GM23248 (cell line): ENCODE data around the gene PGRMC2. TPM values are rescaled to one million over a fixed set of nuclear protein-coding genes. Genes with fewer than 3 reads are reported as not detected.
A peak's percentile ranks its signal among the peaks of the same experiment; 100 is the strongest.

Experiments used
- DNase-seq: peaks from one replicate; pipeline ENCODE4 v3.0.0-alpha.2; 2015
- H2AFZ ChIP-seq: fragments of 200-600 bp; sonication (generic); 2 replicates; pipeline ENCODE4 v1.6.1; 2016; ENCODE audit warnings: antibody characterized with exemption
- H3F3A ChIP-seq: fragments of 200-600 bp; sonication (generic); 2 replicates; pipeline ENCODE4 v1.6.1; 2016; ENCODE audit warnings: mild to moderate bottlenecking, antibody characterized with exemption, mixed run types; ENCODE audit not compliant: insufficient read depth
- H3K27ac ChIP-seq: fragments of 200-600 bp; sonication (generic); 2 replicates; pipeline ENCODE4 v1.5.1; 2016; ENCODE audit warnings: mild to moderate bottlenecking
- H3K27me3 ChIP-seq: fragments of 200-600 bp; sonication (generic); replicated peaks from 2 replicates; pipeline ENCODE4 v1.6.1; 2016; ENCODE audit warnings: mild to moderate bottlenecking; ENCODE audit not compliant: insufficient read depth
- H3K36me3 ChIP-seq: fragments of 200-600 bp; sonication (generic); 2 replicates; pipeline ENCODE4 v1.6.1; 2016; ENCODE audit warnings: low read depth, mild to moderate bottlenecking
- H3K4me1 ChIP-seq: fragments of 200-600 bp; sonication (generic); 2 replicates; pipeline ENCODE4 v1.6.1; 2016; ENCODE audit warnings: mild to moderate bottlenecking; ENCODE audit not compliant: insufficient read depth
- H3K4me2 ChIP-seq: fragments of 200-600 bp; sonication (generic); one replicate; pipeline ENCODE4 v1.6.1; 2016; ENCODE audit warnings: mild to moderate bottlenecking; ENCODE audit not compliant: unreplicated experiment
- H3K4me3 ChIP-seq: fragments of 200-600 bp; sonication (generic); 2 replicates; pipeline ENCODE4 v1.5.1; 2016; ENCODE audit warnings: mild to moderate bottlenecking
- H3K79me2 ChIP-seq: fragments of 200-600 bp; sonication (generic); 2 replicates; pipeline ENCODE4 v1.6.1; 2016; ENCODE audit warnings: mild to moderate bottlenecking; ENCODE audit not compliant: insufficient read depth
- H3K9ac ChIP-seq: fragments of 200-600 bp; sonication (generic); 2 replicates; pipeline ENCODE4 v1.6.1; 2016; ENCODE audit warnings: mild to moderate bottlenecking
- H3K9me2 ChIP-seq: fragments of 200-600 bp; sonication (generic); 2 replicates; pipeline ENCODE4 v1.6.1; 2016; ENCODE audit warnings: mixed run types, mild to moderate bottlenecking, moderate library complexity; ENCODE audit not compliant: insufficient read depth
- H3K9me3 ChIP-seq: fragments of 200-600 bp; sonication (generic); one replicate; pipeline ENCODE4 v1.6.1; 2017; ENCODE audit warnings: low read depth
- H4K20me1 ChIP-seq: fragments of 200-600 bp; sonication (generic); 2 replicates; pipeline ENCODE4 v1.6.0; 2016; ENCODE audit not compliant: insufficient read depth
- EZH2 ChIP-seq: fragments of 200-600 bp; sonication (generic); IDR thresholded peaks from 2 replicates; pipeline ENCODE4 v1.6.1; 2018; ENCODE audit warnings: antibody characterized with exemption, mild to moderate bottlenecking; ENCODE audit not compliant: insufficient read depth, poor library complexity, severe bottlenecking
- EZH2phosphoT487 ChIP-seq: fragments of 200-600 bp; sonication (generic); IDR thresholded peaks from 2 replicates; pipeline ENCODE4 v1.6.1; 2018; ENCODE audit warnings: antibody characterized with exemption, moderate library complexity, mild to moderate bottlenecking, low read depth; ENCODE audit not compliant: insufficient read depth
- WGBS, 2 experiments: methylation state at CpG; one replicate each; pipeline ENCODE4 v1.1.6; 2015 to 2017; ENCODE audit warnings: low lambda C conversion rate in 2 of 2, low coverage in 1 of 2; ENCODE audit errors: missing lambda C conversion rate in 2 of 2; 5-methylcytosine and 5-hydroxymethylcytosine counted together
- in situ Hi-C: fragments of 300-500 bp; cut with MboI; formaldehyde crosslinking; loops from 2 replicates; pipeline ENCODE4 v1.15.0; 2020
- polyA plus RNA-seq: library from polyadenylated mRNA; unstranded; fragments of >200 nt; fragmentation: Nextera tagmentation; extraction: Ambion mirVana; gene quantifications from 2 replicates; pipeline ENCODE4 v1.2.1, GENCODE V29; 2016
- total RNA-seq: library from RNA; depleted of rRNA; stranded (reverse); fragments of >200 nt; shearing (Covaris generic); gene quantifications from 2 replicates; pipeline ENCODE4 v1.2.3, GENCODE V29; 2014

Gene PGRMC2
- total and polyA plus RNA-seq, 2 experiments from 2014 or later = 117 to 186 TPM

GRCh38 chr4:128241425-128241913 lies 46.1 kb downstream of the PGRMC2 start:
- Histone ChIP-seq H3K36me3 (no peaks in the 10 kb centered on the region), H2AFZ (peak overlapping the region; percentile 69), H4K20me1 (no peaks in the 10 kb centered on the region), H3K79me2 (no peaks in the 10 kb centered on the region), H3K9me2 (no peaks in the 10 kb centered on the region), H3K9me3 (no peaks in the 10 kb centered on the region), H3K4me3 (no peak overlapping the region), H3K4me1 (peaks cover 18% of the 10 kb centered on the region), H3K4me2 (peak overlapping the region; percentile 57), H3K27me3 (no peaks in the 10 kb centered on the region), H3K9ac (peak overlapping the region; percentile 53), H3F3A (peaks cover 20% of the 10 kb centered on the region; the same call in 1 of the 2 replicates), H3K27ac (peak overlapping the region; percentile 82)
- peak; percentile 93 for DNase-seq
- WGBS, 2 experiments = 2 to 4% methylated on average over 3 of the region's 3 CpGs
- in situ Hi-C loops = no loop called here
- TF ChIP-seq EZH2phosphoT487 = no peak
- no peak for TF ChIP-seq EZH2

- in situ Hi-C loops = no loop called here
- DNase-seq = no peak
Measured at GRCh38 chr4:128241019-128241418, 46.6 kb downstream of the PGRMC2 start.

GRCh38 chr4:128234836-128235235 lies 52.8 kb downstream of the PGRMC2 start:
- 89 to 94% methylated on average over 3 of the region's 3 CpGs for whole genome bisulfite sequencing, 2 experiments
- no peak overlapping the region for H3K4me3 ChIP-seq
- no peaks in the 10 kb centered on the region for H3K36me3 ChIP-seq
- H3K4me1 ChIP-seq = no peaks in the 10 kb centered on the region
- H3F3A ChIP-seq = 0 out of 2 replicates have a peak, but pooled peaks cover 5% of the 10 kb centered on the region
- DNase-seq = no peak
- H3K79me2 ChIP-seq = no peaks in the 10 kb centered on the region
- no peak overlapping the region for H2AFZ ChIP-seq
- TF ChIP-seq EZH2phosphoT487 = no peak
- TF ChIP-seq EZH2 = no peak
- H4K20me1 ChIP-seq = no peaks in the 10 kb centered on the region
- no peak overlapping the region for H3K27ac ChIP-seq
- no peaks in the 10 kb centered on the region for H3K9me2 ChIP-seq
- no peaks in the 10 kb centered on the region for H3K9me3 ChIP-seq
- no peaks in the 10 kb centered on the region for H3K27me3 ChIP-seq
- in situ Hi-C loops = no loop called here
- no peak overlapping the region for H3K9ac ChIP-seq
- no peak overlapping the region for H3K4me2 ChIP-seq

More at GRCh38 chr4:128241019-128241418, 46.6 kb downstream of the PGRMC2 start:
- H3K4me3 ChIP-seq = no peak overlapping the region
- H3F3A ChIP-seq = peaks cover 20% of the 10 kb centered on the region; the same call in 1 of the 2 replicates
- WGBS, 2 experiments = 84 to 86% methylated on average over 3 of the region's 3 CpGs
- peak overlapping the region; percentile 82 for H3K27ac ChIP-seq
- H2AFZ ChIP-seq = peak overlapping the region; percentile 69
- peak overlapping the region; percentile 57 for H3K4me2 ChIP-seq
- H3K9me2 ChIP-seq = no peaks in the 10 kb centered on the region
- peak overlapping the region; percentile 53 for H3K9ac ChIP-seq
- no peak for TF ChIP-seq EZH2phosphoT487
- TF ChIP-seq EZH2 = no peak
- no peaks in the 10 kb centered on the region for H3K36me3 ChIP-seq
- no peaks in the 10 kb centered on the region for H3K79me2 ChIP-seq
- H3K27me3 ChIP-seq = no peaks in the 10 kb centered on the region
- H3K4me1 ChIP-seq = peaks cover 18% of the 10 kb centered on the region
- H4K20me1 ChIP-seq = no peaks in the 10 kb centered on the region
- H3K9me3 ChIP-seq = no peaks in the 10 kb centered on the region

GRCh38 chr4:128232719-128233118 lies 54.9 kb downstream of the PGRMC2 start:
- Histone ChIP-seq H3K36me3 (no peaks in the 10 kb centered on the region), H3K9me2 (no peaks in the 10 kb centered on the region), H3K9me3 (no peaks in the 10 kb centered on the region), H3K79me2 (no peaks in the 10 kb centered on the region), H3K27me3 (no peaks in the 10 kb centered on the region), H3F3A (0 out of 2 replicates have a peak, but pooled peaks cover 5% of the 10 kb centered on the region), H3K27ac (no peak overlapping the region), H3K4me3 (no peak overlapping the region), H3K4me1 (peaks cover 16% of the 10 kb centered on the region), H3K4me2 (no peak overlapping the region), H4K20me1 (no peaks in the 10 kb centered on the region), H2AFZ (no peak overlapping the region), H3K9ac (no peak overlapping the region)
- TF ChIP-seq EZH2phosphoT487 (no peak), EZH2 (no peak)
- no peak for DNase-seq
- in situ Hi-C loops = no loop called here
- 63 to 72% methylated on average over 3 of the region's 3 CpGs for WGBS, 2 experiments
